SK-N-SH (cell line): Measurements from ENCODE around the gene UMODL1.

Source experiments
- EZH2phosphoT487 ChIP-seq: fragments of 200-600 bp; sonication (generic); IDR thresholded peaks from 2 replicates; pipeline ENCODE4 v1.6.1; 2017; ENCODE audit warnings: low read depth, mixed run types, mild to moderate bottlenecking, antibody characterized with exemption, moderate library complexity, borderline replicate concordance
- TF ChIP-seq, protein P1 (sequence below): fragments of 150-350 bp; IDR thresholded peaks from 2 replicates; pipeline ENCODE4 v1.6.1; 2017; ENCODE audit warnings: antibody characterized with exemption, low read length, low read depth, borderline replicate concordance
- TF ChIP-seq, protein P2 (sequence below): fragments of 200-600 bp; sonication (generic); IDR thresholded peaks from 2 replicates; pipeline ENCODE4 v1.6.1; 2017; ENCODE audit warnings: antibody characterized with exemption, mild to moderate bottlenecking, moderate library complexity

DNA sequence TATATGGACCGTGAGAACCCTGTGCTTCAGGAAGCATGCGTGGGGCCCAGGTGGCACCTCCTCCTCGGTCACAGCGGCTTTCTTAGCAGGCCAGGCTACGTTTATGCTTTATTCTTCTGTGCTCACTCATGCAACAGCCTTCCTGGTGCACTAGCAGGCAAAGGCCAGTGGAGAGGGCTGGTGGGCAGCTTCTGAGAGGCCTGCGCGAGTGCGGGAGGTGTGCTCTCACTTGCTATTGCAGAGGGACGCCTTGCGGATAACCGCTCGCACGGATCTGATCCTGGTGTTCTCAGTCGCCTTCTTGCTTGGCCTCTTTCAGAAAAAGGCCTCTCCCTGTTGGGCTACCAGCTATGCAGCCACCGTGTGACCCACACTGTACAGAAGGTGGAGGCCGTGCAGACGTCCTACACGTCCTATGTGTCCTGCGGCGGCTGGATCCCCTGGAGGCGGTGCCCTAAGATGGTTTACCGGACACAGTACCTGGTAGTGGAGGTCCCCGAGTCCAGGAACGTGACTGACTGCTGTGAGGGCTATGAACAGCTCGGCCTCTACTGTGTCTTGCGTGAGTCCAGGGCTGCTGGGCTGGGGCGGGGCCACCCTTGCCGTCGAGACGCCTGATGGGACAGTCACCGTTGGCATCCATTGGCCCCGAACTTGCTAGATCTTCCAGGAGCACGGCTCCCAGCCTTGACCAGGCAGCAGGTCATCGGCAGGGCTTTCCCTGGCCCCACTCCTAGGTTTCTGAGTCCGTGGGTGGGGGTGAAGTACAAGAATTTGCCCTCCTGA, 4.8 kb downstream of the UMODL1 start:
- TF ChIP-seq EZH2phosphoT487, result no peak
- TF ChIP-seq, protein P1, sequence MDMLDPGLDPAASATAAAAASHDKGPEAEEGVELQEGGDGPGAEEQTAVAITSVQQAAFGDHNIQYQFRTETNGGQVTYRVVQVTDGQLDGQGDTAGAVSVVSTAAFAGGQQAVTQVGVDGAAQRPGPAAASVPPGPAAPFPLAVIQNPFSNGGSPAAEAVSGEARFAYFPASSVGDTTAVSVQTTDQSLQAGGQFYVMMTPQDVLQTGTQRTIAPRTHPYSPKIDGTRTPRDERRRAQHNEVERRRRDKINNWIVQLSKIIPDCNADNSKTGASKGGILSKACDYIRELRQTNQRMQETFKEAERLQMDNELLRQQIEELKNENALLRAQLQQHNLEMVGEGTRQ, result no peak
- TF ChIP-seq, protein P2, sequence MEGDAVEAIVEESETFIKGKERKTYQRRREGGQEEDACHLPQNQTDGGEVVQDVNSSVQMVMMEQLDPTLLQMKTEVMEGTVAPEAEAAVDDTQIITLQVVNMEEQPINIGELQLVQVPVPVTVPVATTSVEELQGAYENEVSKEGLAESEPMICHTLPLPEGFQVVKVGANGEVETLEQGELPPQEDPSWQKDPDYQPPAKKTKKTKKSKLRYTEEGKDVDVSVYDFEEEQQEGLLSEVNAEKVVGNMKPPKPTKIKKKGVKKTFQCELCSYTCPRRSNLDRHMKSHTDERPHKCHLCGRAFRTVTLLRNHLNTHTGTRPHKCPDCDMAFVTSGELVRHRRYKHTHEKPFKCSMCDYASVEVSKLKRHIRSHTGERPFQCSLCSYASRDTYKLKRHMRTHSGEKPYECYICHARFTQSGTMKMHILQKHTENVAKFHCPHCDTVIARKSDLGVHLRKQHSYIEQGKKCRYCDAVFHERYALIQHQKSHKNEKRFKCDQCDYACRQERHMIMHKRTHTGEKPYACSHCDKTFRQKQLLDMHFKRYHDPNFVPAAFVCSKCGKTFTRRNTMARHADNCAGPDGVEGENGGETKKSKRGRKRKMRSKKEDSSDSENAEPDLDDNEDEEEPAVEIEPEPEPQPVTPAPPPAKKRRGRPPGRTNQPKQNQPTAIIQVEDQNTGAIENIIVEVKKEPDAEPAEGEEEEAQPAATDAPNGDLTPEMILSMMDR, result no peak; the same call in 1 of the 2 replicates
